Activated naive CD4-positive, alpha-beta T cell (primary cell): ENCODE measurements around the gene TUBA4A.
A peak's percentile ranks its signal among the peaks of the same experiment; 100 is the strongest.

Experiments
- DNase-seq, 4 experiments: peaks; one replicate each; lab custom pipeline; 2025; lab: John Stamatoyannopoulos, UW

TUBA4A gene

GRCh38 chr2:219286436-219287115 lies 32.9 kb upstream of the TUBA4A start:
- DNase-seq: no peak

- DNase-seq: no peak
Measured at GRCh38 chr2:219285894-219286425, 32.2 kb upstream of the TUBA4A start.

DNA sequence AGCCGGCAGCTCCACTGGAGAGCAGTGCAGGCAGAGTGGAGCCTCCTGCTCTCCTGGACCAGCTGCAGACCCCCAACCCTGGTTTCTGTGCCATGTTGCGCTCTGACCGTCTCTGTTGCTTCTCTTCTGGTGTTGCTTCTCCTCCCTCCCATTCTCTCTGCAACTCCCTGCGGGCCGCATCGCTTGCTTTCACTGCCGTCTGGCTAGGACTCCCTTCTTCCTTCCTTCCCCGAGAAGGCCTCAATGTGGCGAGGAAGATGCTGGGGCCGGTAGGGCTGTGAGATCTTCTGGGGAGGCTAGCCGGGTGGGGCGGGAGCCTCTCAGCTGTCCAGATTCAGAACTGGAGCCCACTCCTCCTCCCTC lies 31.6 kb upstream of the TUBA4A start:
- DNase-seq: no peak

DNA sequence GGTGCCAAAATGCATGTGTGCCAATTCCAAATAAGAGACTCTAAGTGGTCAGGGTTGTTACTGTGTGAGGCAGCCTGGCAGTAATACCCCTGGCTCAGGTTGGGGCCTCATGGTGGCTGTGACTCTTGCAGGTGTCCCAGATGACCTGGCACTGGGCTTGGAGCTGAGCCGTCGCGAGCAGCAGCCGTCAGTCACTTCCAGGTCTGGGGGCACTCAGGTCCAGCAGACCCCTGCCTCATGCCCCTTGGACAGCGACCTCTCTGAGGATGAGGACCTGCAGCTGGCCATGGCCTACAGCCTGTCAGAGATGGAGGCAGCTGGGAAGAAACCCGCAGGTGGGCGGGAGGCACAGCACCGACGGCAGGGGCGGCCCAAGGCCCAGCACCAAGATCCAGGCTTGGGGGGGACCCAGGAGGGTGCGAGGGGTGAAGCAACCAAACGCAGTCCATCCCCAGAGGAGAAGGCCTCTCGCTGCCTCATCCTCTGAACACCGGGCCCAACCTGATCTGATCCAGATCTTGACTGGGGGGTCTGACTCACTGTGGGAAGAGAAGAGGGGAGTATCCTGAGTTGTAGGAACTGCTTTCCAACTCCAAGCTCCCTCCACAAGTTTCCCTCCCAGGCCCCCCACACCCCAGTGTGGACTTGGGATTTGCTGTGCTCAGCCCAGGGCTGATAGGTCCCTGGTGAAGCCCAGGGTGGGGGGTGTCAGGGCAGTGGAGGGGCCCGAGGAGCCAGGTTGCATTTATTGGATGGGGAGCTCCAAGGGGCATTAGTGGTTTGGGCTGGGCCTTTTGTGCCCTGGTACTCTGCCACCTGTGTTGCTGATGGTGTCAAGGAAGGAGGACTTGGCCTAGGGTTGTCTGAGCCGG lies 31.0 kb upstream of the TUBA4A start:
- DNase-seq: no peak

DNA sequence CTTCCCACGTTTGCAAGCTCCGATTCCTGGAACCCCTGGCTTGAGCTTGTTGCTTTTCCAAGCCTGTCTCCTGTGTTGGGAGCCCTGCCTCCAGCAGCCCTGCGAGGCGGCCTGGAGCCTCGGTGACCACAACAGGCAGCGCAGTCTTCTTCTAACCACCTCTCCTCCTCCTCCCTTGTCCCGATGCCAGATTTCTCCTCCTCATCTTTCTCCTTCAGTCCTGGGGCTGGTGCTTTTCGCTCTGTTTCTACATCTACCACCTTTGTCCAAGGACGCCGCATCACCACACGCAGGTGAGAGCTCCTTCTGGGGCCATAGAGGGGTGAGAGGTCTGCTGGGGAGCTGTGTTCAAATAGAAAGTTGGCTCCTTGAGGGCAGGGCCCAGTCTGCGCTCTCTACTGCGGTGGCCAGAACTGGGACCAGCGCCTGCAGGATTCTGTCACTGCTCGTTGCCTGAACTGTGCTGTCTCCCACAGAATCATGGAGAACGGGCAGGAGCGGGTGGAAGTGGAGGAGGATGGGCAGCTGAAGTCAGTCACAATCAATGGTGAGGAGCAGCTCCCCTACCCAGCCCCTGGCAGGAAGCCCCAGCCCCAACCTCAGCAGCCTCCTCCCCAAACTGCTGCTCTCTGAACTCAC lies 29.3 kb upstream of the TUBA4A start:
- DNase-seq: no peak

- no peak for DNase-seq
Measured at GRCh38 chr2:219282375-219282774, 28.7 kb upstream of the TUBA4A start.

- no peak for DNase-seq
Measured at GRCh38 chr2:219281588-219281987, 27.9 kb upstream of the TUBA4A start.

GRCh38 chr2:219280651-219281050 lies 26.9 kb upstream of the TUBA4A start:
- no peak for DNase-seq

GRCh38 chr2:219279916-219280516 lies 26.3 kb upstream of the TUBA4A start:
- DNase-seq: no peak

GRCh38 chr2:219279151-219279915 lies 25.6 kb upstream of the TUBA4A start, which contains the start of gene DNAJB2:
Gene DNAJB2 (plus strand): TSS chr2:219279366. CDS start chr2:219279834, 468 bp downstream.
- DNase-seq: peak; percentile 92 to 98 (median 96)

DNA sequence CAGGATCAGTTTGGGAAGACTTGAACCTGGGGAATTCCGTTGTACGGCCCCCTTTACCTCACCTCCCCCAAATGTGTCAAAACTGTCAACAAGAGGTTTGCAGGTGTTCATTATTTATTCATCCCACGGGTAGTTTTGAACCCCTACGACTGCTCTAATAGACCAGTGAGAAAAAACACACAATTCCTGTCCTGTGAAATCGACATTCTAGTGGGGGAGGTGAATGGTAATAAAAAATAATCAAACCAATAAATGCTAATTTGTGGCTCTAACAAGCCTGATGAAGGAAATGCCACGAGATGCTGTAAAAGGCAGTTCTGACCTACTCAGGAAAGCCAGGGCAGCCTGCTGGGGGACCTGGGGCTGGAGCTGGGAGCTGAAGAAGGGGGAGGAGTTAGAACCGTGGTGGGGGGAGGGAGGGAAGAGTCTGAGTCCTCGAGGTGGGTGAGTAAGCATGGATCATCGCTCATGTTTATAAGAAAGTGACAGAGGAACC lies 25.0 kb upstream of the TUBA4A start:
- DNase-seq: no peak

- peak; percentile 33 to 60 (median 56) for DNase-seq
Measured at GRCh38 chr2:219277703-219278654, 24.3 kb upstream of the TUBA4A start.

GRCh38 chr2:219274361-219274921 lies 20.7 kb upstream of the TUBA4A start:
- DNase-seq: no peak

GRCh38 chr2:219273937-219274336 lies 20.2 kb upstream of the TUBA4A start:
- DNase-seq: no peak

DNA sequence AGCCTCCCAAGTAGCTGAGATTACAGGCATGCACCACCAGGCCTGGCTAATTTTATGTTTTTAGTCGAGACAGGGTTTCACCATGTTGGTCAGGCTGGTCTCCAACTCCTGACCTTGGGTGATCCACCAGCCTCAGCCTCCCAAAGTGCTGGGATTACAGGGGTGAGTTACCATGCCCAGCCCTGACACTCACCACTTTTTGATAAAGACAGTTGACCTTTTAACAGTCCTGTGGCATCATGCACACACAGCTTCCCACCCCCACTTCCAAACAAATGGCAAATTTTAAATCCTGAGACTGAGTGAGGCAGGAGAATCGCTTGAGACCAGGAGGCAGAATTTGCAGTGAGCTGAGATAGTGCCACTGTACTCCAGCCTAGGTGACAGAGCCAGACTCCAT lies 19.3 kb upstream of the TUBA4A start:
- no peak for DNase-seq

DNA sequence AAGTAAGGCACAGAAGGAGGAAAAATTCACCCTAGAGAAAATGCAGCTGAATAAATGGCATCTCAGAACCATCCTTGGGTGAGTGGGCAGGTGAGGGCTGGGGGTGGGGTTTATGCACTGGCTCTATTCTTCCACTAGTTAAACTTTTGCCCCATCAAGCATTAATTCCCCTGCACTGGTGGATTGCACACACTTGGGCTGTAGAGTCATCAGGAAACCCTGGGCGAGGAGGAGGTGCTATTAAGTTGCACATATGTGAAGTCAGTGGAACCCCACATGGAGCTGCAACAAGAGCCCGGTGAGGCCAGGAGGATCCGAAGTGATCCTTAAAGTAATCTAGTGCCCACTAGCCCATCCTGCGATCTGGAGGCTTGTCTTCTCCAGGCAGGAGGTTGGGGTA lies 18.6 kb upstream of the TUBA4A start:
- DNase-seq: no peak

DNA sequence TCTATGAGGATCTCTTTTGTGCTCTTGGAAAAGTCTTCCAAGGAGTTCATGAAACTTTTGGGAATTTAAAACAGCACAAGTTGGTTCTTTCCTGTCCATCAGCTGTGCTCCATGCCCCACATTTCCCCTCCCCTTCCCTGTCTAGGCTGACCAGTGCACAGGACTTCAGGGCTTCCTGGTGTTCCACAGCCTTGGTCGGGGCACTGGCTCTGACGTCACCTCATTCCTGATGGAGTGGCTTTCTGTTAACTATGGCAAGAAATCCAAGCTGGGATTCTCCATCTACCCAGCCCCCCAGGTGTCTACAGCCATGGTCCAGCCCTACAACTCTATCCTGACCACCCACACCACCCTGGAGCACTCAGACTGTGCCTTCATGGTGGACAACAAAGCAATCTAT lies 17.3 kb upstream of the TUBA4A start:
- no peak for DNase-seq

- no peak for DNase-seq
Measured at GRCh38 chr2:219270055-219270372, 16.3 kb upstream of the TUBA4A start.

GRCh38 chr2:219269362-219270054 lies 15.8 kb upstream of the TUBA4A start:
- DNase-seq: no peak
